Suprapubic skin (tissue), 4 donors: ENCODE results near the gene PDE6C.

Experiments used
- EP300 ChIP-seq: sonication (generic); formaldehyde crosslinking; IDR thresholded peaks from one replicate; pipeline ENCODE4 v1.6.1; 2017; ENCODE audit warnings: antibody characterized with exemption
- POLR2A ChIP-seq, 2 donors: fragments of 450-650 bp; IDR thresholded peaks; one replicate each; pipeline ENCODE4 v1.6.1; 2017; ENCODE audit warnings: antibody characterized with exemption in 2 of 2, mild to moderate bottlenecking in 2 of 2, moderate library complexity in 2 of 2
- POLR2AphosphoS5 ChIP-seq, 3 donors: sonication (generic); formaldehyde crosslinking; IDR thresholded peaks; one replicate each; pipeline ENCODE4 v1.6.1; 2017; ENCODE audit warnings: antibody characterized with exemption in 3 of 3
- TF ChIP-seq, protein P1 (sequence below), 2 donors: fragments of 200-600 bp in 1 of 2; fragments of 450-650 bp in 1 of 2; sonication (generic) in 1 of 2; IDR thresholded peaks; one replicate each; pipeline ENCODE4 v1.5.1; 2016 to 2019; ENCODE audit warnings: antibody characterized with exemption in 2 of 2, mild to moderate bottlenecking in 1 of 2, moderate library complexity in 1 of 2

DNA sequence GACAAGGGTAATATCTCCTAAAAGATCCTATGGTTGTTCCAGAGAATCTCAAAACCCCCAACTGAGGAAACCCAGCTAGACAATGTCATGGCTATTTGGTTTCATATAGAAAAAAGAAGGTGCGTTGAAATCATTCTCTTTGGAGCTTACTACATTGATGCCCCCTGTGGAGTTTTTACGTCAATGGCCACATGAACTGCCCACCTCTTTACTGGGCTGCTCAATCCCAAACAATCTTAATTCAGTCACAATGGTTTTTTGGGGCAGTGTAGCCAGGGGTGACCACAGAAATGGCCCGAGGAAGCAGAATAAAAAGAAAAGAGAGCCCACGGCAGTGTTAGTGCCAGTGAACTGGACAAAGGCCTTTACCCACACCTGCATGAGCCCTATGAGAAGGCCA, 19.1 kb upstream of the PDE6C start:
- TF ChIP-seq, protein P1, sequence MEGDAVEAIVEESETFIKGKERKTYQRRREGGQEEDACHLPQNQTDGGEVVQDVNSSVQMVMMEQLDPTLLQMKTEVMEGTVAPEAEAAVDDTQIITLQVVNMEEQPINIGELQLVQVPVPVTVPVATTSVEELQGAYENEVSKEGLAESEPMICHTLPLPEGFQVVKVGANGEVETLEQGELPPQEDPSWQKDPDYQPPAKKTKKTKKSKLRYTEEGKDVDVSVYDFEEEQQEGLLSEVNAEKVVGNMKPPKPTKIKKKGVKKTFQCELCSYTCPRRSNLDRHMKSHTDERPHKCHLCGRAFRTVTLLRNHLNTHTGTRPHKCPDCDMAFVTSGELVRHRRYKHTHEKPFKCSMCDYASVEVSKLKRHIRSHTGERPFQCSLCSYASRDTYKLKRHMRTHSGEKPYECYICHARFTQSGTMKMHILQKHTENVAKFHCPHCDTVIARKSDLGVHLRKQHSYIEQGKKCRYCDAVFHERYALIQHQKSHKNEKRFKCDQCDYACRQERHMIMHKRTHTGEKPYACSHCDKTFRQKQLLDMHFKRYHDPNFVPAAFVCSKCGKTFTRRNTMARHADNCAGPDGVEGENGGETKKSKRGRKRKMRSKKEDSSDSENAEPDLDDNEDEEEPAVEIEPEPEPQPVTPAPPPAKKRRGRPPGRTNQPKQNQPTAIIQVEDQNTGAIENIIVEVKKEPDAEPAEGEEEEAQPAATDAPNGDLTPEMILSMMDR (IDR thresholded peaks at IDR 0.05): no peak
- TF ChIP-seq POLR2A (IDR thresholded peaks at IDR 0.05) (no peak), POLR2AphosphoS5 (IDR thresholded peaks at IDR 0.05) (no peak), EP300 (no peak)
